GM18868 (cell line): Measurements from ENCODE around the gene C2.

Experiments
- ATAC-seq: cut with Tn5 transposase; IDR thresholded peaks from one replicate; pipeline ENCODE4 v1.9.1; 2021; ENCODE audit warnings: mild to moderate bottlenecking, moderate library complexity; ENCODE audit not compliant: unreplicated experiment

Gene C2

GRCh38 chr6:31927242-31927862 is at the start of gene C2:
C2 (plus strand) TSS chr6:31927717; CDS start chr6:31927753, 36 bp downstream.
- no peak for ATAC-seq

- no peak for ATAC-seq
These were observed 49.3 kb upstream of the C2 start for GRCh38 chr6:31878222-31878621.

GRCh38 chr6:31878726-31879125 is 48.8 kb upstream of the C2 start, which contains the start of gene SLC44A4:
SLC44A4 (minus strand) TSS chr6:31878997; CDS start chr6:31878980, 17 bp downstream.
- no peak for ATAC-seq

GRCh38 chr6:31879143-31879542 is 48.4 kb upstream of the C2 start:
- no peak for ATAC-seq

- ATAC-seq, result no peak
These were observed 47.6 kb upstream of the C2 start for GRCh38 chr6:31879901-31880300.

GRCh38 chr6:31880616-31881015 is 46.9 kb upstream of the C2 start:
- ATAC-seq, result no peak

- no peak for ATAC-seq
These were observed 46.2 kb upstream of the C2 start for GRCh38 chr6:31881136-31881859.

- ATAC-seq, result no peak
These were observed 45.2 kb upstream of the C2 start for GRCh38 chr6:31882344-31882743.

- no peak for ATAC-seq
These were observed 43.8 kb upstream of the C2 start for GRCh38 chr6:31883676-31884075.

GRCh38 chr6:31884528-31885035 is 42.9 kb upstream of the C2 start:
- ATAC-seq, result no peak

GRCh38 chr6:31886541-31886991 is 41.0 kb upstream of the C2 start:
- no peak for ATAC-seq

GRCh38 chr6:31887173-31888007 is 40.1 kb upstream of the C2 start:
- ATAC-seq, result no peak

GRCh38 chr6:31888276-31889258 is 39.0 kb upstream of the C2 start:
- ATAC-seq, result no peak

- ATAC-seq, result no peak
These were observed 38.1 kb upstream of the C2 start for GRCh38 chr6:31889331-31889972.

GRCh38 chr6:31892821-31893220 is 34.7 kb upstream of the C2 start:
- no peak for ATAC-seq

GRCh38 chr6:31896493-31896855 is 31.0 kb upstream of the C2 start:
- no peak for ATAC-seq

- ATAC-seq, result no peak
These were observed 30.5 kb upstream of the C2 start for GRCh38 chr6:31896856-31897611.

- peak; percentile 59 for ATAC-seq
These were observed 29.7 kb upstream of the C2 start, which contains the start of gene EHMT2 for GRCh38 chr6:31897612-31898382. EHMT2 (minus strand) TSS chr6:31897698; CDS start chr6:31897677, 21 bp downstream.
